ENCODE results near the gene PALM3.
A peak's percentile ranks its signal among the peaks of the same experiment; 100 is the strongest.

The PALM3 gene

GRCh38 chr19:14102102-14102696 lies 40.3 kb upstream of the PALM3 start:
- Histone ChIP-seq H3K23ac (ENCODE audit: low read depth, low read length, poor library complexity) (no peak overlapping the region), H3K18ac (ENCODE audit: low read length) (no peak overlapping the region), H2BK5ac (ENCODE audit: low read length) (no peak overlapping the region), H3K9ac (ENCODE audit: low read depth, low read length, poor library complexity) (no peak overlapping the region), H2BK120ac (ENCODE audit: low read depth, low read length) (no peak overlapping the region), H3K27me3 (ENCODE audit: control insufficient read depth in 3 of 3, insufficient read depth in 3 of 3, low read depth in 1 of 3, low read length in 3 of 3) (no peaks in the 10 kb centered on the region), H3K9me3 (replicated peaks in 1 of 2; ENCODE audit: control insufficient read depth in 2 of 2, insufficient read depth in 1 of 2, low read depth in 1 of 2, low read length in 2 of 2) (peaks cover 0 to 3% of the 10 kb centered on the region in 2 donors), H3K79me1 (ENCODE audit: low read depth, low read length) (no peaks in the 10 kb centered on the region), H3K4me2 (ENCODE audit: insufficient read depth, low read length, poor library complexity, severe bottlenecking) (no peak overlapping the region), H2BK15ac (ENCODE audit: low read length) (no peak overlapping the region), H3K36me3 (replicated peaks in 1 of 2; ENCODE audit: control insufficient read depth in 2 of 2, insufficient read depth in 2 of 2, low read length in 2 of 2) (peaks cover 13 to 75% of the 10 kb centered on the region in 2 donors), H2AK5ac (ENCODE audit: low read depth, low read length) (no peak overlapping the region), H3K14ac (ENCODE audit: low read length) (no peak overlapping the region), H2BK12ac (ENCODE audit: low read length) (no peak overlapping the region), H3K4me3 (ENCODE audit: low read length in 2 of 2) (no peak overlapping the region), H3K4me1 (ENCODE audit: control insufficient read depth in 2 of 2, insufficient read depth in 1 of 2, low read depth in 1 of 2, low read length in 2 of 2) (no peaks in the 10 kb centered on the region), H4K91ac (ENCODE audit: low read depth, low read length, poor library complexity) (no peak overlapping the region), H3K4ac (ENCODE audit: low read length) (no peak overlapping the region), H3K27ac (replicated peaks; ENCODE audit: low read length) (no peak overlapping the region), H2AFZ (ENCODE audit: low read length) (no peak overlapping the region), H4K8ac (ENCODE audit: low read depth, low read length) (no peak overlapping the region)
- no CpG with 5 or more reads among the region's 11 CpGs for WGBS, 2 donors (ENCODE audit: extremely low coverage in 2 of 2, insufficient read length in 2 of 2, insufficient replicate concordance in 1 of 2)
- no peak for DNase-seq (ENCODE audit: low spot score)

GRCh38 chr19:14101003-14101545 lies 39.2 kb upstream of the PALM3 start:
- Histone ChIP-seq H3K36me3 (replicated peaks in 1 of 2; ENCODE audit: control insufficient read depth in 2 of 2, insufficient read depth in 2 of 2, low read length in 2 of 2) (peaks cover 15 to 78% of the 10 kb centered on the region in 2 donors), H3K79me1 (ENCODE audit: low read depth, low read length) (no peaks in the 10 kb centered on the region)

GRCh38 chr19:14097532-14098151 lies 35.8 kb upstream of the PALM3 start:
- Histone ChIP-seq H2BK120ac (ENCODE audit: low read depth, low read length) (no peak overlapping the region), H3K36me3 (replicated peaks in 1 of 2; ENCODE audit: control insufficient read depth in 2 of 2, insufficient read depth in 2 of 2, low read length in 2 of 2) (peaks cover 10 to 60% of the 10 kb centered on the region in 2 donors)
- no CpG with 5 or more reads among the region's 21 CpGs for WGBS, 2 donors (ENCODE audit: extremely low coverage in 2 of 2, insufficient read length in 2 of 2, insufficient replicate concordance in 1 of 2)

More at GRCh38 chr19:14101003-14101545, 39.2 kb upstream of the PALM3 start:
- Histone ChIP-seq H3K27ac (replicated peaks; ENCODE audit: low read length) (no peak overlapping the region), H2AK5ac (ENCODE audit: low read depth, low read length) (no peak overlapping the region), H3K23ac (ENCODE audit: low read depth, low read length, poor library complexity) (no peak overlapping the region), H4K8ac (ENCODE audit: low read depth, low read length) (no peak overlapping the region), H4K91ac (ENCODE audit: low read depth, low read length, poor library complexity) (no peak overlapping the region), H3K9me3 (replicated peaks in 1 of 2; ENCODE audit: control insufficient read depth in 2 of 2, insufficient read depth in 1 of 2, low read depth in 1 of 2, low read length in 2 of 2) (peaks cover 0 to 3% of the 10 kb centered on the region in 2 donors), H2BK12ac (ENCODE audit: low read length) (no peak overlapping the region), H2BK5ac (ENCODE audit: low read length) (peak overlapping the region; percentile 4), H3K14ac (ENCODE audit: low read length) (no peak overlapping the region), H2BK15ac (ENCODE audit: low read length) (no peak overlapping the region), H3K27me3 (ENCODE audit: control insufficient read depth in 3 of 3, insufficient read depth in 3 of 3, low read depth in 1 of 3, low read length in 3 of 3) (no peaks in the 10 kb centered on the region), H3K4ac (ENCODE audit: low read length) (no peak overlapping the region), H3K9ac (ENCODE audit: low read depth, low read length, poor library complexity) (no peak overlapping the region), H2AFZ (ENCODE audit: low read length) (no peak overlapping the region), H3K4me2 (ENCODE audit: insufficient read depth, low read length, poor library complexity, severe bottlenecking) (no peak overlapping the region), H2BK120ac (ENCODE audit: low read depth, low read length) (no peak overlapping the region), H3K18ac (ENCODE audit: low read length) (no peak overlapping the region), H3K4me1 (ENCODE audit: control insufficient read depth in 2 of 2, insufficient read depth in 1 of 2, low read depth in 1 of 2, low read length in 2 of 2) (no peaks in the 10 kb centered on the region), H3K4me3 (ENCODE audit: low read length in 2 of 2) (no peak overlapping the region)
- WGBS, 2 donors (ENCODE audit: extremely low coverage in 2 of 2, insufficient read length in 2 of 2, insufficient replicate concordance in 1 of 2) = no CpG with 5 or more reads among the region's 6 CpGs
- DNase-seq (ENCODE audit: low spot score) = no peak

GRCh38 chr19:14096272-14096992 lies 34.6 kb upstream of the PALM3 start:
- no peak overlapping the region for H2BK15ac ChIP-seq (ENCODE audit: low read length)
- H3K4ac ChIP-seq (ENCODE audit: low read length) = no peak overlapping the region
- H3K14ac ChIP-seq (ENCODE audit: low read length) = no peak overlapping the region
- no peak overlapping the region for H4K91ac ChIP-seq (ENCODE audit: low read depth, low read length, poor library complexity)
- no peak overlapping the region for H3K9ac ChIP-seq (ENCODE audit: low read depth, low read length, poor library complexity)
- no peak overlapping the region for H4K8ac ChIP-seq (ENCODE audit: low read depth, low read length)
- H3K79me1 ChIP-seq (ENCODE audit: low read depth, low read length) = no peaks in the 10 kb centered on the region
- no peak overlapping the region for H3K27ac ChIP-seq (replicated peaks; ENCODE audit: low read length)
- no peak overlapping the region for H3K23ac ChIP-seq (ENCODE audit: low read depth, low read length, poor library complexity)
- peaks cover 10 to 11% of the 10 kb centered on the region in 2 donors for H3K9me3 ChIP-seq (replicated peaks in 1 of 2; ENCODE audit: control insufficient read depth in 2 of 2, insufficient read depth in 1 of 2, low read depth in 1 of 2, low read length in 2 of 2)
- no peak for DNase-seq (ENCODE audit: low spot score)
- no peak overlapping the region for H2AFZ ChIP-seq (ENCODE audit: low read length)
- peak overlapping the region; percentile 24 for H2BK5ac ChIP-seq (ENCODE audit: low read length)
- no peak overlapping the region for H3K4me3 ChIP-seq (ENCODE audit: low read length in 2 of 2)
- H3K4me2 ChIP-seq (ENCODE audit: insufficient read depth, low read length, poor library complexity, severe bottlenecking) = no peak overlapping the region
- no peak overlapping the region for H3K18ac ChIP-seq (ENCODE audit: low read length)
- no peak overlapping the region for H2BK12ac ChIP-seq (ENCODE audit: low read length)
- H3K27me3 ChIP-seq (ENCODE audit: control insufficient read depth in 3 of 3, insufficient read depth in 3 of 3, low read depth in 1 of 3, low read length in 3 of 3) = no peaks in the 10 kb centered on the region
- peaks cover 0 to 4% of the 10 kb centered on the region in 2 donors for H3K4me1 ChIP-seq (ENCODE audit: control insufficient read depth in 2 of 2, insufficient read depth in 1 of 2, low read depth in 1 of 2, low read length in 2 of 2)
- H2BK120ac ChIP-seq (ENCODE audit: low read depth, low read length) = no peak overlapping the region
- no peak overlapping the region for H2AK5ac ChIP-seq (ENCODE audit: low read depth, low read length)
- no CpG with 5 or more reads among the region's 11 CpGs for WGBS, 2 donors (ENCODE audit: extremely low coverage in 2 of 2, insufficient read length in 2 of 2, insufficient replicate concordance in 1 of 2)
- peaks cover 7 to 49% of the 10 kb centered on the region in 2 donors for H3K36me3 ChIP-seq (replicated peaks in 1 of 2; ENCODE audit: control insufficient read depth in 2 of 2, insufficient read depth in 2 of 2, low read length in 2 of 2)

More at GRCh38 chr19:14097532-14098151, 35.8 kb upstream of the PALM3 start:
- Histone ChIP-seq H3K4ac (ENCODE audit: low read length) (no peak overlapping the region), H2BK5ac (ENCODE audit: low read length) (no peak overlapping the region), H2AFZ (ENCODE audit: low read length) (no peak overlapping the region), H4K8ac (ENCODE audit: low read depth, low read length) (no peak overlapping the region), H3K23ac (ENCODE audit: low read depth, low read length, poor library complexity) (peak overlapping the region; percentile 37), H2BK15ac (ENCODE audit: low read length) (no peak overlapping the region), H3K9me3 (replicated peaks in 1 of 2; ENCODE audit: control insufficient read depth in 2 of 2, insufficient read depth in 1 of 2, low read depth in 1 of 2, low read length in 2 of 2) (peaks cover 10 to 11% of the 10 kb centered on the region in 2 donors), H3K9ac (ENCODE audit: low read depth, low read length, poor library complexity) (no peak overlapping the region), H2AK5ac (ENCODE audit: low read depth, low read length) (no peak overlapping the region), H3K18ac (ENCODE audit: low read length) (no peak overlapping the region), H3K27ac (replicated peaks; ENCODE audit: low read length) (no peak overlapping the region), H3K4me2 (ENCODE audit: insufficient read depth, low read length, poor library complexity, severe bottlenecking) (no peak overlapping the region), H3K14ac (ENCODE audit: low read length) (no peak overlapping the region), H3K79me1 (ENCODE audit: low read depth, low read length) (no peaks in the 10 kb centered on the region), H3K4me1 (ENCODE audit: control insufficient read depth in 2 of 2, insufficient read depth in 1 of 2, low read depth in 1 of 2, low read length in 2 of 2) (no peaks in the 10 kb centered on the region), H3K4me3 (ENCODE audit: low read length in 2 of 2) (no peak overlapping the region), H3K27me3 (ENCODE audit: control insufficient read depth in 3 of 3, insufficient read depth in 3 of 3, low read depth in 1 of 3, low read length in 3 of 3) (no peaks in the 10 kb centered on the region), H4K91ac (ENCODE audit: low read depth, low read length, poor library complexity) (no peak overlapping the region), H2BK12ac (ENCODE audit: low read length) (no peak overlapping the region)
- no peak for DNase-seq (ENCODE audit: low spot score)
